ENCODE measurements around the gene KRT17.

DNA sequence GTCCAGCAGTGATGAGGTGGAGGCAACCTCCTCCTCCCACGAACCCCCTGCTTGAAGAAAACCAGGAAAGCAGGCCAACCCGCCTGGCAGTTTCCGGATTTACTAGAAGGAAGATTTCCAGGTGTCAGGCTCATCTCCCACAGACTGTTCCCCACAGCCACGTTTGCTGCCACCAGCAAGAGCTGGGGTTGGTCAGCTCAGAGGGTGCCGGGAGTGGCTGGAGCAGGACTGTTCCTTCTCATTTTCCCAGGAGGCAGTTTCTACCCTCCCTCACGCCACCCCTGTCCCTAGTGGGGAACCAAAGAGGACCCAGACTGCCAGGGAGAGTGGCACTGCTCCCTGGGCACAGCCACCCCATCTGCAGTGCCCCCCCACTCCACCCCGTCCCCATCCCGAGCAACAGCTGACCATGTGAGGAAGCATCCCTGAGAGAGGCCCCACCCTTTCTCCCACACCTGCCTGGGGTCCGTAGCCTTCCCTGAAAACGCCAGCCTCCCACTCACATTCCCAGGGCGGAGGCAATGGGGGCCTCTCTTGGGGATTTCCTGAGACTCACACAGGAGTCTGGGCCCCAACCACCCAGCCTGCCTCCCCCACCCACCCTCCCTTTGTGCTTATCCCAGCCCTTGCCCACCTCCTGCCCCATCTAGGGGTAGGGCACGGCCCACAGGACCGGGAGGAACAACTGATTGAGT is 5.9 kb downstream of the KRT17 start:
- no peak for TF ChIP-seq TEAD4 (CRISPR knock-in tag; IDR thresholded peaks at IDR 0.05)
- TF ChIP-seq ATF6 (CRISPR knock-in tag; IDR thresholded peaks at IDR 0.05): no peak
- no peak for TF ChIP-seq CTCF (IDR thresholded peaks at IDR 0.05)
- TF ChIP-seq ETV6 (CRISPR knock-in tag; IDR thresholded peaks at IDR 0.05): no peak
- no peak for TF ChIP-seq NR3C1 (CRISPR knock-in tag; conservative IDR thresholded peaks at IDR 0.05; ENCODE audit: low read depth)
- TF ChIP-seq, protein P1, sequence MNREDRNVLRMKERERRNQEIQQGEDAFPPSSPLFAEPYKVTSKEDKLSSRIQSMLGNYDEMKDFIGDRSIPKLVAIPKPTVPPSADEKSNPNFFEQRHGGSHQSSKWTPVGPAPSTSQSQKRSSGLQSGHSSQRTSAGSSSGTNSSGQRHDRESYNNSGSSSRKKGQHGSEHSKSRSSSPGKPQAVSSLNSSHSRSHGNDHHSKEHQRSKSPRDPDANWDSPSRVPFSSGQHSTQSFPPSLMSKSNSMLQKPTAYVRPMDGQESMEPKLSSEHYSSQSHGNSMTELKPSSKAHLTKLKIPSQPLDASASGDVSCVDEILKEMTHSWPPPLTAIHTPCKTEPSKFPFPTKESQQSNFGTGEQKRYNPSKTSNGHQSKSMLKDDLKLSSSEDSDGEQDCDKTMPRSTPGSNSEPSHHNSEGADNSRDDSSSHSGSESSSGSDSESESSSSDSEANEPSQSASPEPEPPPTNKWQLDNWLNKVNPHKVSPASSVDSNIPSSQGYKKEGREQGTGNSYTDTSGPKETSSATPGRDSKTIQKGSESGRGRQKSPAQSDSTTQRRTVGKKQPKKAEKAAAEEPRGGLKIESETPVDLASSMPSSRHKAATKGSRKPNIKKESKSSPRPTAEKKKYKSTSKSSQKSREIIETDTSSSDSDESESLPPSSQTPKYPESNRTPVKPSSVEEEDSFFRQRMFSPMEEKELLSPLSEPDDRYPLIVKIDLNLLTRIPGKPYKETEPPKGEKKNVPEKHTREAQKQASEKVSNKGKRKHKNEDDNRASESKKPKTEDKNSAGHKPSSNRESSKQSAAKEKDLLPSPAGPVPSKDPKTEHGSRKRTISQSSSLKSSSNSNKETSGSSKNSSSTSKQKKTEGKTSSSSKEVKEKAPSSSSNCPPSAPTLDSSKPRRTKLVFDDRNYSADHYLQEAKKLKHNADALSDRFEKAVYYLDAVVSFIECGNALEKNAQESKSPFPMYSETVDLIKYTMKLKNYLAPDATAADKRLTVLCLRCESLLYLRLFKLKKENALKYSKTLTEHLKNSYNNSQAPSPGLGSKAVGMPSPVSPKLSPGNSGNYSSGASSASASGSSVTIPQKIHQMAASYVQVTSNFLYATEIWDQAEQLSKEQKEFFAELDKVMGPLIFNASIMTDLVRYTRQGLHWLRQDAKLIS (CRISPR knock-in tag; IDR thresholded peaks at IDR 0.05; ENCODE audit: borderline replicate concordance): no peak
- no peak for TF ChIP-seq RELA (CRISPR knock-in tag; IDR thresholded peaks at IDR 0.05; ENCODE audit: borderline replicate concordance)
- no peak for TF ChIP-seq FOXK1 (CRISPR knock-in tag; IDR thresholded peaks at IDR 0.05)
- TF ChIP-seq USF1 (CRISPR knock-in tag; IDR thresholded peaks at IDR 0.05): no peak
- no peak for TF ChIP-seq MYBL2 (CRISPR knock-in tag; IDR thresholded peaks at IDR 0.05)
- TF ChIP-seq EMX1 (CRISPR knock-in tag; IDR thresholded peaks at IDR 0.05): no peak
- TF ChIP-seq MAX (CRISPR knock-in tag; IDR thresholded peaks at IDR 0.05): no peak

Measured in WTC11 (cell line).